Heart right ventricle (tissue), 16 donors: ENCODE data around the gene ZNF396. TPM values are rescaled to one million over a fixed set of nuclear protein-coding genes. Genes with fewer than 3 reads are reported as not detected.

Source experiments
- ATAC-seq, 8 donors: fragments of 200-7000 bp; cut with Tn5 transposase; one replicate each; pipeline ENCODE4 v1.9.1; 2020; ENCODE audit warnings: mild to moderate bottlenecking in 8 of 8, moderate library complexity in 8 of 8, moderate number of reproducible peaks in 1 of 8
- DNase-seq, 2 donors: peaks; one replicate each; pipeline ENCODE4 v3.0.0-alpha.2; 2020
- H3K27ac ChIP-seq, 10 donors: fragments of 200-600 bp; sonication (generic) in 2 of 10; one replicate each; pipeline versions ENCODE4 v1.5.0 to v1.8.0; 2020 to 2022; ENCODE audit warnings: mild to moderate bottlenecking in 3 of 10
- H3K27me3 ChIP-seq, 7 donors: fragments of 200-600 bp; one replicate each; pipeline ENCODE4 v1.8.0; 2021 to 2022; ENCODE audit warnings: mild to moderate bottlenecking in 2 of 7
- H3K36me3 ChIP-seq, 9 donors: fragments of 200-600 bp; sonication (generic) in 1 of 9; one replicate each; pipeline versions ENCODE4 v1.5.0 to v1.8.0; 2020 to 2022; ENCODE audit warnings: mild to moderate bottlenecking in 2 of 9
- H3K4me1 ChIP-seq, 9 donors: fragments of 200-600 bp; sonication (generic) in 1 of 9; one replicate each; pipeline versions ENCODE4 v1.5.0 to v1.8.0; 2020 to 2022; ENCODE audit warnings: mild to moderate bottlenecking in 4 of 9
- H3K4me3 ChIP-seq, 10 donors: fragments of 200-600 bp; sonication (generic) in 2 of 10; one replicate each; pipeline versions ENCODE4 v1.5.0 to v1.8.0; 2020 to 2022; ENCODE audit warnings: mild to moderate bottlenecking in 7 of 10, moderate library complexity in 2 of 10
- H3K9me3 ChIP-seq, 11 donors: fragments of 200-600 bp in 10 of 11; sonication (generic) in 2 of 11; one replicate each; pipeline versions ENCODE4 v1.5.0 to v1.8.0; 2013 to 2022; ENCODE audit warnings: mild to moderate bottlenecking in 2 of 11, control low read depth in 1 of 11, moderate library complexity in 1 of 11
- CTCF ChIP-seq, 9 donors: fragments of 200-600 bp; sonication (generic) in 2 of 9; IDR thresholded peaks; one replicate each; pipeline versions ENCODE4 v1.5.0 to v1.8.0; 2021 to 2022; ENCODE audit warnings: antibody characterized with exemption in 9 of 9, mild to moderate bottlenecking in 5 of 9, moderate library complexity in 1 of 9
- WGBS, 2 donors: extraction: QIAGEN DNeasy Blood & Tissue Kit; methylation state at CpG; one replicate each; pipeline ENCODE4 v1.1.7; 2013; ENCODE audit warnings: inconsistent platforms in 1 of 2; 5-methylcytosine and 5-hydroxymethylcytosine counted together
- intact Hi-C, 10 donors: fragments of 100-400 bp; cut with DNase I; formaldehyde crosslinking; loops; one replicate each; pipeline versions ENCODE4 v1.11.1 to v1.14.2; 2022
- polyA plus RNA-seq, 2 donors: library from polyadenylated mRNA; stranded (reverse); fragments of 200-250 nt; gene quantifications; one replicate each; pipeline ENCODE4 v1.2.3, GENCODE V29; 2013
- total RNA-seq, 10 donors: library from RNA; stranded (reverse); fragmentation: NEBNext Ultra II Directional in 3 of 10; extraction: Animal tissue kit (Norgen Biotek cat#: 25700) in 3 of 10; gene quantifications; one replicate each; pipeline versions ENCODE4 v1.2.1 to v1.2.4, GENCODE V29; 2021 to 2023
- donor health status: Arrhythmogenic right ventricular cardiomyopathy.
- donor health status: ischemic (EF 13 %, LVEDD 7.1; RV severe dilation, severe dysfunction).
- donor health status: healthy with polysubstance abuse.
- donor health status: DM: no; HTN: yes; CAD: no.
- donor health status: DM: no; HTN: no; CAD: no.
- donor health status: ischemic (EF 25% LVEDD 6.9; RV normal size, moderate dysfunction).
- donor health status: ischemic (EF 25% LVEDD 5.7; RV mildly dilated, moderate dysfunction).
- donor health status: healthy.
- donor health status: DM: yes; HTN: yes; CAD: no.
- donor health status: Ischemic cardiomyopathy.
- donor health status: ischemic (EF 35%, LVEDD 5.7; RV mildly dilated, moderate dysfunction).
- donor health status: nonischemic (EF 11% LVEDD 7.7; RV severe dilation, severe dysfunction).
- donor health status: DM: yes; HTN: yes; CAD: no.
- donor health status: PGD.
- donor health status: ischemic (EF 29% LVEDD 5.4; RV normal size, mild dysfunction).
- donor health status: nonischemic (EF 23%, LVEDD 6.1; RV moderate dilation, normal function).

Gene ZNF396
- total and polyA plus RNA-seq, 12 donors, result 0.42 to 1.4 (median 0.64) TPM

- intact Hi-C loops, result loop anchor here in 5 of 10 donors (5.0 to 10.0 kb wide), 4 partner anchors 86 to 343 kb away; partner anchors contain the start of genes GALNT1 (in 2 of the 5) and INO80C (in 1 of the 5)
- H3K4me3 ChIP-seq, result no peak overlapping the region
- H3K27me3 ChIP-seq, result no peaks in the 10 kb centered on the region
- whole genome bisulfite sequencing, 2 donors, result 87 to 96% methylated on average over 4 of the region's 4 CpGs
- H3K4me1 ChIP-seq, result peaks cover 0 to 38% (median 5%) of the 10 kb centered on the region in 9 donors
- no peak overlapping the region for H3K27ac ChIP-seq
- H3K36me3 ChIP-seq, result no peaks in the 10 kb centered on the region
- no peak for TF ChIP-seq CTCF (IDR thresholded peaks at IDR 0.05)
- ATAC-seq, result no peak
- peaks cover 0 to 3% (median 0%) of the 10 kb centered on the region in 11 donors for H3K9me3 ChIP-seq
- DNase-seq, result no peak
Observed at GRCh38 chr18:35411625-35412351, 34.7 kb upstream of the ZNF396 start.

DNA sequence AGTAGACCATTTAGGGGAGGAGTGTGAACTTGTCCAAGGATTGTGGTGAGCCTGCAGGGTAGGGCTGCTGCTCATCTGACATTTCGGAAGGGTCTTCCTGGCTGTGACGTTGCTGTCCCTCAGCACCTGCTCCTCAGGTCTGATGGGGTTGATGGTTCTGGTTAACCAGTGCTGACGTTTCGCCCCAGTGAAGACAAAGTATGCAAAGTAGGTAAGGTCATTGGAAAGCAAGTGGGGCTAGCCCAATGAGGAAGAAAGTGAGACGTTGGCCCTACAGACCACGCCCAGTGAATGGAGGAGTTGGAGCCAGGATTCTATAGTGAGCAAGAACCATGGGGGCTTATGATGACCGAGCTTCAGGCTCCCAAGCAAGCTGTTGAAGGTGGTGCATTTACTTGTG lies 33.4 kb upstream of the ZNF396 start:
- no peaks in the 10 kb centered on the region for H3K27me3 ChIP-seq
- H3K27ac ChIP-seq, result no peak overlapping the region
- DNase-seq, result no peak
- no peak for TF ChIP-seq CTCF (IDR thresholded peaks at IDR 0.05)
- H3K36me3 ChIP-seq, result no peaks in the 10 kb centered on the region
- WGBS, 2 donors, result 92% methylated on average over 7 of the region's 7 CpGs
- no peaks in the 10 kb centered on the region for H3K9me3 ChIP-seq
- no peak for ATAC-seq
- peaks cover 0 to 29% (median 4%) of the 10 kb centered on the region in 9 donors for H3K4me1 ChIP-seq
- intact Hi-C loops, result loop anchor here in 5 of 10 donors (5.0 to 10.0 kb wide), 4 partner anchors 87 to 344 kb away; partner anchors contain the start of genes GALNT1 (in 2 of the 5) and INO80C (in 1 of the 5)
- H3K4me3 ChIP-seq, result no peak overlapping the region

- H3K36me3 ChIP-seq, result no peaks in the 10 kb centered on the region
- no peak overlapping the region for H3K4me3 ChIP-seq
- no peaks in the 10 kb centered on the region for H3K9me3 ChIP-seq
- H3K27me3 ChIP-seq, result no peaks in the 10 kb centered on the region
- WGBS, 2 donors, result 77 to 80% methylated on average over 3 of the region's 3 CpGs
- intact Hi-C loops, result loop anchor here in 9 of 10 donors (2.0 to 10.0 kb wide), 11 partner anchors 82 to 345 kb away; partner anchors contain the start of genes GALNT1 (in 6 of the 9) and INO80C (in 5 of the 9)
- no peak for ATAC-seq
- peaks cover 0 to 23% (median 0%) of the 10 kb centered on the region in 9 donors for H3K4me1 ChIP-seq
- TF ChIP-seq CTCF (IDR thresholded peaks at IDR 0.05), result no peak
- H3K27ac ChIP-seq, result no peak overlapping the region
- no peak for DNase-seq
Observed at GRCh38 chr18:35409911-35410310, 32.8 kb upstream of the ZNF396 start.

GRCh38 chr18:35408843-35409261 lies 31.7 kb upstream of the ZNF396 start:
- H3K4me3 ChIP-seq, result no peak overlapping the region
- 94 to 99% methylated on average over 5 of the region's 5 CpGs for WGBS, 2 donors
- intact Hi-C loops, result loop anchor here in 8 of 10 donors (2.0 to 10.0 kb wide), 10 partner anchors 83 to 346 kb away; partner anchors contain the start of genes GALNT1 (in 4 of the 8) and INO80C (in 4 of the 8)
- H3K27me3 ChIP-seq, result no peaks in the 10 kb centered on the region
- H3K9me3 ChIP-seq, result no peaks in the 10 kb centered on the region
- ATAC-seq, result no peak
- no peaks in the 10 kb centered on the region for H3K36me3 ChIP-seq
- peaks cover 0 to 19% (median 0%) of the 10 kb centered on the region in 9 donors for H3K4me1 ChIP-seq
- no peak for TF ChIP-seq CTCF (IDR thresholded peaks at IDR 0.05)
- DNase-seq, result no peak
- H3K27ac ChIP-seq, result no peak overlapping the region
